Tongue (tissue), 2 donors: ENCODE results near the gene PIP4K2A. TPM values are rescaled to one million over a fixed set of nuclear protein-coding genes. Genes with fewer than 3 reads are reported as not detected.

ENCODE experiments used
- DNase-seq: peaks from one replicate; pipeline ENCODE4 v3.0.0-alpha.2; 2015
- total RNA-seq: library from RNA; depleted of rRNA; stranded (reverse); fragments of >200 nt; gene quantifications from one replicate; pipeline ENCODE4 v1.2.3, GENCODE V29; 2014

Gene PIP4K2A
- total RNA-seq, 1 donor from 2014 or later: 19.8 TPM

DNA sequence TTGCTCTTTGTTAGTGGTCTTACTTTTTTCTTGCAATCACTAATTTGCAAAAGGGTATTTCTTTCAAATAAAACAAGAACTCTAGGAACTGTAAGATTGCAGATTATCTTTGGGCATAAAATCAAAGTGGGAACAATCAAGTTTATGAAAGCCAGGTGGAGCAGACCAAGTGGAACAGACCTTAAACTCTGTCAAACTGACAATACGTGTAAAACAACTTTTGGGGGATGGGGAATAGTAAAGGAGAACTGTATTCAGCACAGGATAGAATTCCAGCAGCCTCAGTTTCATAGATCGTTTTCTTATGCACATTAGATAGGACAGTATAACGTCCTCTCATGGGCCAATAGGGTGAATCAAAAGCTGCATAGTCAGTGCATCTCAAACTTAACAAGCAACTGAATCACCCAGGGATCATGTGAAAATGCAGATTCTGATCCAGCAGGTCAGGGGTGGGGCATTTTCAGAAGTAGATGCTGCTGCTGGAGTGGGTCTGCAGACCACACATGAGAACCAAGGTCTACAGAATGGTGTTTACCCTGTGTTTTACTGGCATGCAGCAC, 120.7 kb downstream of the PIP4K2A start:
- DNase-seq: no peak

- no peak for DNase-seq
Observed at GRCh38 chr10:22593026-22593425, 121.4 kb downstream of the PIP4K2A start.

DNA sequence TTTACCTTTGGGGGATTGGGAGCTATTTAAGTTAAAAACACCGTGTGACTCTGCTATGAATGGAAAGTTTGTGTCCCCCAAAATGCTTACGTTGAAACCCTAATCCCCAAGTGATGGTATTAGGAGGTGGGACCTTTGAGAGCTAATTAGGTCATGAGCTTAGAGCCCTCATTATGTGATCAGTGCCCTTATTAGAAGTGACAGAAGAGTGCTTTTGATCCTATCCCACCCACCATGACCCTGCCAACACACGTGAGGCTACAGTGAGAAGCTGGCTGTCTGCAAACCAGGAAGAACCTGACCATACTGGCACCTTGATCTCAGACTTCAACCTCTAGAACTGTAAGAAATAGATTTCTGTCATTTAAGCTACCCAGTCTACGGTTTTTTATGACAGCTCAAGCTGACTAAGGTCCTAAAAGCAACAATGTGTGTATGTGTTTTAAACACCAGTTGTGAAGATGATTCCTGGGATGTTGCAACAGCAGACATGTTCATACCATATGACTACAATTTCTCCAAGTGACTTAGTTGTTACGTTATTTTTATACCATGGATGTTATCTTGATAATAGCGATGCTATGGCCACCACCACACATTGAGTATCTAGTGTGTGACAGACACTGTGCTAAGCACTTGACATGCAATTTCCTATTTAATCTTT, 124.4 kb downstream of the PIP4K2A start:
- no peak for DNase-seq

GRCh38 chr10:22588462-22588861, 125.9 kb downstream of the PIP4K2A start:
- no peak for DNase-seq

DNA sequence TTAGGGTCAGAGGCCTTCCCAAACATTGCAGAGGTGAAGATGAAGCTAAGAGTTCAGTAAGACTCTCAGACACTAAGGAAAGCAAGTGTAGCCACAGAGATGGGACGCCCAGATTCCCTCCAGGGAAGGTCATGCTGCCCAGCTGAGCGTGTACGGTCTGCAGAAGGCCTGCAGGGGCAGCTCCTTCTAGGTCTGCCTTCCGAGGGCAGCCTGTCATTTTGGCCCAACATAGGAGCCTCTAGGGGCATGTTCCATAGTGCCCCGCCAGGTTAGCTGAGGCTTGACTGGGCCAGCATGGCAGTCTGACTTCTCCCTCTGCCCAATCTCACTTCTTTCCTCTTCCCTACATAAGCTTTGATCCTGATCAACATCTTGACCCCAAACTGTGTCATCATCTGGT, 130.7 kb downstream of the PIP4K2A start:
- DNase-seq: no peak

GRCh38 chr10:22581461-22581860, 132.9 kb downstream of the PIP4K2A start:
- no peak for DNase-seq

DNA sequence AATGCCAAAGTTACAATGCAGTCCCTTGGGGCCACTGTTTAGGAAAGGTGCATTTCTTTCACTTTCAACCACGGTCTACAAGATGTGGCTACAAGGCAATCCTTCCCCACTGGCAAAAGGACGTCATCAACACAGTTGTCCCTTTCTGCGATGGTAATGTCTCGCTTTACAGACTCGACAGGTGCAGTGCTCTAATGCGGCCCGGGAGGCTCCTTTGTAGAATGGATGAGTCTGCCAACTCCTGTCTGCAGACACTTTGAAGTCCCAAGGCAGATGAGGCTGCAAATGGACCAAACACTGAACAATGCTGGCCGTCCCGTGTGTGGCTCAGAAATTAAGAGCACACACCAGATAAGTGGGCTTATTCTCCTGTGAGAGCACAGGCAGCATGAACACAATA, 133.7 kb downstream of the PIP4K2A start:
- peak; percentile 58 for DNase-seq

- DNase-seq: no peak
Observed at GRCh38 chr10:22579826-22580225, 134.6 kb downstream of the PIP4K2A start.

GRCh38 chr10:22573820-22574569, 140.4 kb downstream of the PIP4K2A start:
- DNase-seq: no peak

- DNase-seq: no peak
Observed at GRCh38 chr10:22570733-22571430, 143.5 kb downstream of the PIP4K2A start.

- DNase-seq: no peak
Observed at GRCh38 chr10:22570234-22570633, 144.1 kb downstream of the PIP4K2A start.

DNA sequence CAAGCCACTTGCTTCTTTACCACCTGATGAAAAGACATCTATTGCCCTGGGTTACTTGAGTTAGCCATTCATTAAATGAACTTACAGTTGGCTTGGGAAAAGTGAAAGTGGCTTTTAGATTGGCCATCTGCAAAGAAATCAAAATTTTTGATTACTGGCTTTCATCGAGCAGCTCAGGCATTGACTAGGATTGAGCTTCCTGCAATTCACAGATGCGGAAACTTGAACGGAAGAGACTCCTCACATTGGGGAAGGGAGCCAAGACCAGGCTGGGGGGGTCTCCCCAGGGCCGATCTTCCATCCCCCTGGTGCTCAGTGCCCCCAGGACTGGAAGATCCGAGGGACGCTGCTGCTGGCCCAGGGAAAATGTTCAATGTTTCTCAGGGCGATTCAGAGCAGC, 145.4 kb downstream of the PIP4K2A start:
- DNase-seq: no peak

GRCh38 chr10:22564060-22564459, 150.3 kb downstream of the PIP4K2A start:
- DNase-seq: no peak

- DNase-seq: no peak
Observed at GRCh38 chr10:22561909-22562308, 152.5 kb downstream of the PIP4K2A start.

- peak; percentile 86 for DNase-seq
Observed at GRCh38 chr10:22560913-22561239, 153.5 kb downstream of the PIP4K2A start.

DNA sequence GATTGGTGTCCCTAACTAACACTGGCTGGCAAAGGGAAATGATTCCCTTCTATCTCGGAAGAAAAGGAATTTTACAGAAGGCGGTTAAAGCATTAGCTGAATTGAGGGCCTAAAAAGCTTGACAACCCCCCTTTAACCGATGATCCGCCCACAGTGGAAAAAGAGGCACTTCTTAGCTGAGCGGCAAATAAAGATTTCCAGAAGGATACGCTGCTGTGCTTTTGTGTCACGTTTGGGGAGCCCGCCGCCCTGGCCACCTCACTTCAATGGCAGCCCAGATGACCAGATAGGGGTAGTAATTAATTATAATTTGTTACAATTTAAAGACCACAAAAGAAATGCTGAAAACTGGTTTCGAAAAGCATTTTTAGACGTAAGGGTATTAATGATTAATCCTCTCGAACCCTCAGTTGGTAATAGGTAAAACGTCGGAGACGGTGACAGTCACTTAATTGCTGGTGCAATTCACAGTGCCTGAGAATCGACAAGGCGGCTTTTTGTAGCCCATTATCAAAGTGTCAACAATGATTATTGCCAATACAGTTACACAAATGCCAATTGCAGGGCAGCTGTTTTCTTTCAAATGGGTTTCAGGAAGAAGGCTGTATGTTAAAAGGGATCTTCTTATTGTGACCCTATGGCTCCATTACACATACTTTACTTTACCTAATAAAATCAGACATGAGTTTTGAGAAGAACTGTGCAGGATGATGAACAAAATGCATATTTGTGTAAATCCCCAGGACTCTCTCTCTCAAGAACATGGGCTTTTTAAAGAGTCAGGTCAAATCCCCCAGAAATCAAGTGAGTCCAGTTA, 154.1 kb downstream of the PIP4K2A start:
- DNase-seq: no peak

GRCh38 chr10:22557321-22557720, 157.1 kb downstream of the PIP4K2A start:
- no peak for DNase-seq

GRCh38 chr10:22556774-22557173, 157.6 kb downstream of the PIP4K2A start:
- no peak for DNase-seq

GRCh38 chr10:22554461-22555182, 159.8 kb downstream of the PIP4K2A start:
- peak; percentile 93 for DNase-seq

DNA sequence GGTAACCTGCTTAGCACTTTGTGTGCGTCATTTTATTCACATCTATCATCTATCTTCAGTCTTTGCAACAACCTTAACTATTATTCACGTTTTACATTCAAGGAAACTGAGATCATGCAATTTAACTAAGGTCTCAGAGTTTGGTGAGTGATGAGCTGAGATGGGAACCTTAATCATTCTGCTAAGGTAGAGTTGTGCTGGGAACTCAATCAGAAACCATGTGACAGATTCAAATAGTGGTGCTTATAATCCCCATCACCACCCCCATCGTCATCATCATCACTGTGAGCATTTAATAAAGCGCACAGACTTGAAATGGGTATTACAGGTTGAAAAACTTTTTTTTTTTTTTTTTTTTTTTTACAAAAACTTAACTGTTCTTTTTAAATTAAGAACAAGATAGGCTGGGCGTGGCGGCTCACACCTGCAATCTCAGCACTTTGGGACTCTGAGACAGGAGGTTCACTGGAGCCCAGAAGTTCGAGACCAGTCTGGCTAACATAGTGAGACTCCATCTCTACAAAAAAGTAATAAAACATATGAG, 160.9 kb downstream of the PIP4K2A start:
- no peak for DNase-seq

DNA sequence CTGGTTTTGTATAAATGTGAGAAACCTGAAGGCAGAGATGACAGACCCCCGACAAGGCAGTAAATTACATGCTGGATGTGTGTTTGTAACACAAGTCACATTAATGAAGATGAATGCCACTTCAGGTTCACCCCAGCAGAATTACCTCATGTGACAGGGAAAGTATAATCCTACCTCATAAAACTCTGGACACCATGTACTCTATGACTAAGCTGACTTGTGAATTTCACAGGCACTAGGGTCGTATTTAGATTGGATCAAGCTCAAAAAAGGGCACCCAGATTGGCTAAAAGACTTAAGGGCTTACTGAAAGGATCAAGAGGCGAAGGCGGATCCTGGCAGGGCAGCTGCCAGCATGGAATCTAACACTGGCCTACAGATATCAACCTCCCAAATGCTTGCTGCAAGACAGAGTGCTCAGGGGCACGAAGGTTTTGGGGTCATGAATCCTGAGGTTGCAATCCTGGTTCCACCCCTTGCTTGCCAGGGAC, 161.4 kb downstream of the PIP4K2A start:
- peak; percentile 81 for DNase-seq
